Endothelial cell of umbilical vein (primary cell): Measurements from ENCODE around the gene PDCD7. TPM values are rescaled to one million over a fixed set of nuclear protein-coding genes. Genes with fewer than 3 reads are reported as not detected.
"Not testable (repeated sequence)": the region's sequence is repeated elsewhere in the genome, so short reads cannot be mapped to it uniquely, and the experiment has no call there.

ENCODE experiments used
- BruUV-seq: library from RNA; stranded (reverse); fragments of 400-500 nt; replicated peaks from 2 replicates; lab custom pipeline; 2021; lab: Mats Ljungman, UMichigan
- CTCF ChIA-PET: fragments of 300-600, 350-600 bp; sonication (Branson Sonifier 250); formaldehyde crosslinking; loops from one replicate; lab custom pipeline; 2021; ENCODE audit warnings: antibody characterized with exemption, inconsistent platforms; lab: Charles Lee
- POLR2A ChIA-PET: fragments of 300-600, 350-600 bp; sonication (Branson Sonifier 250); formaldehyde crosslinking; loops from one replicate; lab custom pipeline; 2021; ENCODE audit warnings: antibody characterized with exemption, inconsistent platforms; lab: Charles Lee
- DNase-seq: peaks from one replicate; pipeline ENCODE4 v3.0.0-alpha.2; 2011; ENCODE audit warnings: low read depth, low spot score
- FAIRE-seq: peaks from 2 replicates; lab custom pipeline; 2011; peaks lifted over from hg19 to GRCh38; lab: Jason Lieb, UNC
- H2AFZ ChIP-seq: 2 replicates; pipeline ENCODE4 v1.6.0; 2012; ENCODE audit warnings: low read depth, low read length, control low read depth, inconsistent platforms
- H3K27ac ChIP-seq: 2 replicates; pipeline ENCODE4 v1.5.1; 2011; ENCODE audit warnings: low read depth, mild to moderate bottlenecking, control low read depth, low read length, moderate library complexity; ENCODE audit not compliant: insufficient read depth
- H3K27me3 ChIP-seq, 2 experiments: 2 replicates each; pipeline versions ENCODE4 v1.6.0 to v1.6.1; 2011; ENCODE audit warnings: low read length in 2 of 2, mixed read lengths in 1 of 2; ENCODE audit not compliant: control insufficient read depth in 2 of 2, insufficient read depth in 2 of 2
- H3K36me3 ChIP-seq, 2 experiments: 2 replicates in 1 of 2; 3 replicates in 1 of 2; pipeline ENCODE4 v1.5.1; 2011; ENCODE audit warnings: low read length in 2 of 2, mild to moderate bottlenecking in 1 of 2, moderate library complexity in 1 of 2; ENCODE audit not compliant: control insufficient read depth in 2 of 2, insufficient read depth in 2 of 2; ENCODE audit errors: extremely low read depth in 1 of 2
- H3K4me1 ChIP-seq: 3 replicates; pipeline ENCODE4 v1.5.1; 2011; ENCODE audit warnings: mild to moderate bottlenecking, low read length; ENCODE audit not compliant: control insufficient read depth, insufficient read depth; ENCODE audit errors: extremely low read depth
- H3K4me2 ChIP-seq: 2 replicates; pipeline ENCODE4 v1.6.1; 2011; ENCODE audit warnings: low read length, control low read depth, mixed read lengths; ENCODE audit not compliant: insufficient read depth
- H3K4me3 ChIP-seq, 3 experiments: fragments of 200-600 bp in 1 of 3; sonication (generic), shearing (Covaris generic) in 1 of 3; replicated peaks in 1 of 3; 2 replicates each; pipeline ENCODE4 v1.5.1; 2011 to 2016; ENCODE audit warnings: control low read depth in 3 of 3, low read length in 3 of 3, mild to moderate bottlenecking in 2 of 3, inconsistent platforms in 1 of 3, low read depth in 1 of 3, moderate library complexity in 1 of 3; ENCODE audit not compliant: insufficient read depth in 1 of 3
- H3K79me2 ChIP-seq: 2 replicates; pipeline ENCODE4 v1.6.0; 2012; ENCODE audit warnings: low read length, inconsistent platforms; ENCODE audit not compliant: control insufficient read depth, insufficient read depth
- H3K9ac ChIP-seq: replicated peaks from 2 replicates; pipeline ENCODE3; 2011; ENCODE audit warnings: low read length, control low read depth; ENCODE audit not compliant: insufficient read depth; ENCODE audit errors: extremely low read depth
- H3K9me1 ChIP-seq: replicated peaks from 3 replicates; pipeline ENCODE4 v1.6.0; 2011; ENCODE audit warnings: mild to moderate bottlenecking, low read length; ENCODE audit not compliant: control insufficient read depth, insufficient read depth; ENCODE audit errors: extremely low read depth
- H3K9me3 ChIP-seq: replicated peaks from 2 replicates; pipeline ENCODE4 v1.5.1; 2012; ENCODE audit warnings: low read length, inconsistent platforms; ENCODE audit not compliant: control insufficient read depth, insufficient read depth
- H4K20me1 ChIP-seq: replicated peaks from 2 replicates; pipeline ENCODE3; 2011; ENCODE audit warnings: mild to moderate bottlenecking, low read length; ENCODE audit not compliant: control insufficient read depth, insufficient read depth; ENCODE audit errors: extremely low read depth
- EZH2 ChIP-seq: IDR thresholded peaks from 2 replicates; pipeline ENCODE4 v1.6.1; 2012; ENCODE audit warnings: borderline replicate concordance, low read depth, mild to moderate bottlenecking, moderate library complexity, low read length, inconsistent platforms; ENCODE audit not compliant: severe bottlenecking
- GATA2 ChIP-seq: IDR thresholded peaks from 2 replicates; pipeline ENCODE4 v1.7.0; 2011; ENCODE audit warnings: low read depth, mild to moderate bottlenecking, moderate library complexity, mixed read lengths, low read length; ENCODE audit not compliant: insufficient read length, insufficient read depth
- MYC ChIP-seq: IDR thresholded peaks from one replicate; pipeline ENCODE4 v1.6.1; 2011; ENCODE audit warnings: mild to moderate bottlenecking, low read depth, low read length
- POLR2A ChIP-seq: IDR thresholded peaks from 2 replicates; pipeline ENCODE4 v1.6.1; 2012; ENCODE audit warnings: low read depth, mild to moderate bottlenecking, control low read depth, low read length
- dilution Hi-C: fragments of 300-500 bp; cut with MboI; formaldehyde crosslinking; loops from one replicate; pipeline ENCODE4 v1.15.0; 2019; ENCODE audit warnings: low sequenced_read_pairs; ENCODE audit not compliant: extremely low pct_ligation_motif_present
- intact Hi-C: fragments of 100-400 bp; cut with micrococcal nuclease; formaldehyde crosslinking; loops from one replicate; pipeline ENCODE4 v1.10.0; 2022
- polyA plus RNA-seq, 4 experiments: library from polyadenylated mRNA; depleted of rRNA in 3 of 4; stranded (reverse) in 3 of 4; unstranded in 1 of 4; fragments of >200 nt; gene quantifications; 2 replicates each; pipeline versions ENCODE4 v1.2.1 to v1.2.3, GENCODE V29; 2011 to 2012; ENCODE audit warnings: missing spikeins in 1 of 4
- total RNA-seq: library from RNA; stranded (reverse); gene quantifications from 2 replicates; pipeline ENCODE4 v1.2.3, GENCODE V29; 2021
- TF ChIP-seq, protein P1 (sequence below): IDR thresholded peaks from 2 replicates; pipeline ENCODE4 v1.6.1; 2011; ENCODE audit not compliant: insufficient read depth, insufficient read length

Gene PDCD7
- total and polyA plus RNA-seq, 2 donors (not counting 3 experiments of a cell fraction or from before 2014, with no cell fraction given), result 12.1 to 19.5 TPM

DNA sequence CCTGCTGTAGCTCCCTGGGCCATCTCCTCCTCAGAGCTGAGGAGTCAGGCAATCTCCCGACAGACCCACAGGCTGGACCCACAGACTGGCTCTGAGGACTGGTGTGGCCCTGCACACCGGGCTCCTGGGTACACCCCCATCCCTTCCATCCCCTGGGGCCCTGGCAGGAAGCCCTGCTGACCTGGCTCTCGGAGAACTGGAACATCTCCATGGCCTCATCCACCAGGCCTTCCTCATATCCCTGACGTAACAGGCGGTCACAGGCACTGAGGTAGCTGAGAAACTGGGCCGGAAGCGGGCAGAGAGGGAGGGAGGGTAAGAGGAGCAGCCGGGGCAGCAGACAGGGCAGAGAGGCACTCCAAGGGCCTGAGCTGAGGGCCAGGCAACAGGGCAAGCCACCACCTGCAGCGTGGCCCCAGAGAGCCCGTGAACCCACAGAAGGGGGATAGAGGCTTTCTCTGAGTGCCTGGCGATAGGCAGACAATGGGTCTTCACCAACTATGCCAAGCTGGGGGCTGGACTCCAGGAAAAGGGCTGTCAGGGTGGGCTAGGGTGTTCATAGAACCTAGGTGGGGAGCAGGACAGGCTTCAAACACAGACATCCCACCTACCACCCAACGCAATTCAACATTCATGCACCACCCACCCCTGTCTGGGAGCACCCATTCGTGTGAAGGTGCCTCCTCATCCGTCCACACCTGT lies 39.2 kb downstream of the PDCD7 start:
- no peaks in the 10 kb centered on the region for H3K9me3 ChIP-seq
- H2AFZ ChIP-seq, result no peak overlapping the region
- CTCF ChIA-PET, result interaction anchor here (1.5 kb wide), 1 partner anchor 61 kb away, joined by 5 read pairs; no protein-coding TSS in a partner anchor
- peaks cover 0 to 9% of the 10 kb centered on the region in 2 experiments for H3K36me3 ChIP-seq
- intact Hi-C loops (no loop called here), dilution Hi-C loops (no loop called here)
- no peak overlapping the region for H3K9ac ChIP-seq
- no peaks in the 10 kb centered on the region for H3K27me3 ChIP-seq
- DNase-seq (no peak), FAIRE-seq (no peak)
- H3K79me2 ChIP-seq, result no peaks in the 10 kb centered on the region
- no peak overlapping the region for H3K4me3 ChIP-seq
- no peak overlapping the region for H3K27ac ChIP-seq
- H3K4me1 ChIP-seq, result no peaks in the 10 kb centered on the region
- no peaks in the 10 kb centered on the region for H3K9me1 ChIP-seq
- H3K4me2 ChIP-seq, result no peak overlapping the region
- no peak for TF ChIP-seq POLR2A
- TF ChIP-seq EZH2, result no peak
- no peak for TF ChIP-seq GATA2
- no peak for TF ChIP-seq MYC
- TF ChIP-seq, protein P1, sequence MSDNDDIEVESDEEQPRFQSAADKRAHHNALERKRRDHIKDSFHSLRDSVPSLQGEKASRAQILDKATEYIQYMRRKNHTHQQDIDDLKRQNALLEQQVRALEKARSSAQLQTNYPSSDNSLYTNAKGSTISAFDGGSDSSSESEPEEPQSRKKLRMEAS, result no peak
- no TSS peak for BruUV-seq
- H4K20me1 ChIP-seq, result no peaks in the 10 kb centered on the region
- POLR2A ChIA-PET, result no interaction called here

GRCh38 chr15:65093793-65094170 lies 39.8 kb downstream of the PDCD7 start:
- BruUV-seq, H2AFZ ChIP-seq, dilution Hi-C loops, DNase-seq, CTCF ChIA-PET, H3K9ac ChIP-seq, intact Hi-C loops, H3K4me1 ChIP-seq, H3K36me3 ChIP-seq, H3K9me1 ChIP-seq, FAIRE-seq, H3K4me3 ChIP-seq, H3K4me2 ChIP-seq, H3K79me2 ChIP-seq, H3K27ac ChIP-seq, POLR2A ChIA-PET, H3K27me3 ChIP-seq, H3K9me3 ChIP-seq, H4K20me1 ChIP-seq: not testable (repeated sequence)
